ENCODE results near the gene NRG2. TPM values are rescaled to one million over a fixed set of nuclear protein-coding genes. Genes with fewer than 3 reads are reported as not detected.

Gene NRG2
- total and polyA plus RNA-seq, 4 experiments from 2014 or later, result 0.11 to 0.17 (median 0.15) TPM; not detected in 1

DNA sequence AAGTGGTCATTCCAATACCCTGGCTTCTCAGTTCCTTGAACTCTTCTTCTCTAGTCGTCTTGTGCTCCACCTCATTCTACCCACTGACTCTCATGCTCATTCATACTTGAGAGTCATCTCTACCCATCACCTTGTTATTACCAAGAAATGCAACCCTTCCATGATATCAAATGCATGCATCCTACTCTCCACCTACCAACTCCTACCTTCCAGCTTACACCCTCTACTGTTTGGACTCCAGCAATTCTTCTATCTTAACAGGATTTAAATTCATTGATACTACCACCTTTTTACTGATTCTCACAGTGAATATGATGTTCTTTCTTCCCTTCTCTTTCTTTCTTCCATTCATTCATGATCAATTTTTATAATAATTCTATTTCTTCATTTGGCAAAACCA is 30.7 kb downstream of the NRG2 start:
- Mint-ChIP-seq H3K27ac (no peak overlapping the region), H3K36me3 (no peaks in the 10 kb centered on the region), H3K27me3 (peaks cover 4 to 6% of the 10 kb centered on the region in 2 donors), H3K4me1 (no peaks in the 10 kb centered on the region), H3K4me3 (no peak overlapping the region), H3K9me3 (no peaks in the 10 kb centered on the region)
- no peaks in the 10 kb centered on the region for H3K9me3 ChIP-seq (ENCODE audit: control insufficient read depth in 1 of 2, low read length in 2 of 2)
- no peak for DNase-seq
- intact Hi-C loops (cut with micrococcal nuclease), result no loop called here
- no peaks in the 10 kb centered on the region for H3K36me3 ChIP-seq (ENCODE audit: insufficient read depth, low read length)
- H3K27ac ChIP-seq (ENCODE audit: low read depth, low read length), result no peak overlapping the region
- H3K4me1 ChIP-seq (ENCODE audit: insufficient read depth, low read length), result no peaks in the 10 kb centered on the region
- ChIA-PET POLR2A (ENCODE audit: partially characterized antibody) (no interaction called here), CTCF (ENCODE audit: partially characterized antibody) (no interaction called here)
- no peaks in the 10 kb centered on the region for H3K27me3 ChIP-seq (ENCODE audit: insufficient read depth, low read length)
- H3K4me3 ChIP-seq (ENCODE audit: low read length in 2 of 2), result no peak overlapping the region

DNA sequence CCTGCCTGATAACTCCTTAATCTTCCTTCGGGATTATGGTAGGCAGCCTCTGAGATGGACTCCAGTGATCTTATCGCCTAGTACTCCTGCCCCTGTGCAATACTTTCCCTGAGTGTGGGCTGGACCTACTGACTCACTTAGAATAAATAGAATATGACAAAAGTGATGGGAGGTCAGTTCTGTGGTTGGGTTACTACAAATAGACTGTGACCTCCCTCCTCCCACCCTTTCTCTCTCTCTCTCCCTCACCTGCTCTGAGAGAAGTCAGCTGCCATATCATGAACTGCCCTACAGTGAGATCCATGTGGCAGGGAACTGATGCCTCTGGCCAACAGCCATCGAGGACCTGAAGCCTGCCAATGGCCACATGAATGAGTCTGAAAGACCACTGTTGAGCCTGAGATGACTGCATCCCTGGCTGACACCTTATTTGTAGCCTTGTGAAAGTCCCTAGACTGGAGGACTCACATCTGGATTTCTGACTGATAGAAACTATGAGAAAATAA is 31.7 kb downstream of the NRG2 start:
- Histone ChIP-seq H3K27ac (ENCODE audit: low read depth, low read length) (no peak overlapping the region), H3K4me1 (ENCODE audit: insufficient read depth, low read length) (no peaks in the 10 kb centered on the region), H3K27me3 (ENCODE audit: insufficient read depth, low read length) (no peaks in the 10 kb centered on the region), H3K4me3 (ENCODE audit: low read length in 2 of 2) (no peak overlapping the region), H3K36me3 (ENCODE audit: insufficient read depth, low read length) (no peaks in the 10 kb centered on the region), H3K9me3 (ENCODE audit: control insufficient read depth in 1 of 2, low read length in 2 of 2) (no peaks in the 10 kb centered on the region)
- Mint-ChIP-seq H3K27me3 (peaks cover 4 to 6% of the 10 kb centered on the region in 2 donors), H3K36me3 (no peaks in the 10 kb centered on the region), H3K9me3 (no peaks in the 10 kb centered on the region), H3K4me1 (no peaks in the 10 kb centered on the region), H3K27ac (no peak overlapping the region), H3K4me3 (no peak overlapping the region)
- intact Hi-C loops (cut with micrococcal nuclease), result no loop called here
- CTCF ChIA-PET (ENCODE audit: partially characterized antibody), result no interaction called here
- POLR2A ChIA-PET (ENCODE audit: partially characterized antibody), result no interaction called here
- DNase-seq, result no peak

DNA sequence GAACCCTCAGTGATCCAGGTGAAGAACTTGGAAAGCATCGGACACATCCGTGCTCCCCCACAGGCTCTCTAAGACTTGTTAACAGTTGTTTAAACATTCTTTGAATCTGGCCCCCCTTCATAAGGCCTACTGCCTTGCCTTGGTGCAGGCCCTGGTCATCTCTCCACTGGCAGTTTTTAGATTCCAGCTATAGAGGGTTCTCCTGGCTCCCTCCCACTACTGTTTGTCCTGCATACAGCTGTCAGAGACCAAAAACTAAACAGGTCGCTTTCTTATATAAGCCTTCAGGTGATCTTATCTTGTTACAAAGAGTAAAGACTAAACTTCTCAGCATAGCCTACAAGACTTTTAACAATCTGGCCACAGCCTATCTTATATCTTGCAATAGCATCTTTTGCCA is 32.3 kb downstream of the NRG2 start:
- ChIA-PET POLR2A (ENCODE audit: partially characterized antibody) (no interaction called here), CTCF (ENCODE audit: partially characterized antibody) (no interaction called here)
- H3K9me3 Mint-ChIP-seq, result no peaks in the 10 kb centered on the region
- no peaks in the 10 kb centered on the region for H3K4me1 Mint-ChIP-seq
- no peak overlapping the region for H3K27ac Mint-ChIP-seq
- DNase-seq, result no peak
- intact Hi-C loops (cut with micrococcal nuclease), result no loop called here
- no peaks in the 10 kb centered on the region for H3K4me1 ChIP-seq (ENCODE audit: insufficient read depth, low read length)
- H3K4me3 ChIP-seq (ENCODE audit: low read length in 2 of 2), result no peak overlapping the region
- peaks cover 4 to 6% of the 10 kb centered on the region in 2 donors for H3K27me3 Mint-ChIP-seq
- H3K9me3 ChIP-seq (ENCODE audit: control insufficient read depth in 1 of 2, low read length in 2 of 2), result no peaks in the 10 kb centered on the region
- H3K4me3 Mint-ChIP-seq, result no peak overlapping the region
- no peaks in the 10 kb centered on the region for H3K27me3 ChIP-seq (ENCODE audit: insufficient read depth, low read length)
- no peak overlapping the region for H3K27ac ChIP-seq (ENCODE audit: low read depth, low read length)
- no peaks in the 10 kb centered on the region for H3K36me3 ChIP-seq (ENCODE audit: insufficient read depth, low read length)
- H3K36me3 Mint-ChIP-seq, result no peaks in the 10 kb centered on the region

DNA sequence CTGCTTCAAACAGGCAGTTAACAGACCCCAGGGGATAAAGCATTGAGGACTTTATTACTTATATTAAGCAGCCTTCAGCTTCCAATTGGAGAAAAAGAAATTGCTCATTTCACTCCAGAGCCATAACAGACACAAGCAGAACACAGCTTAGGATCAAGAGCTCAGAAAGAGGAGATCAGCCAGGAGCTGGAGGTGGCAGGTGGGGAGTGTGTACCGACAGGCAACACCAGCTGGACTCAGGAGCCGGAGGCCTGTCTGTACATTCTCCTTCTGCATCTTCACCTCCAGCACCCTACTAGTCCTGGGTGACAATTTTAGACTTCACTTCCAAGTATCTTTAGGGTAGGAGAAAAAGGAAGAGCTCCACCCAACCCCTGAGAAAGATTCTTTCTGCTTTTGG is 35.8 kb downstream of the NRG2 start:
- Histone ChIP-seq H3K27me3 (ENCODE audit: insufficient read depth, low read length) (peaks cover 11% of the 10 kb centered on the region), H3K4me3 (ENCODE audit: low read length in 2 of 2) (no peak overlapping the region), H3K9me3 (ENCODE audit: control insufficient read depth in 1 of 2, low read length in 2 of 2) (no peaks in the 10 kb centered on the region), H3K27ac (ENCODE audit: low read depth, low read length) (no peak overlapping the region), H3K36me3 (ENCODE audit: insufficient read depth, low read length) (no peaks in the 10 kb centered on the region), H3K4me1 (ENCODE audit: insufficient read depth, low read length) (no peaks in the 10 kb centered on the region)
- Mint-ChIP-seq H3K4me1 (no peaks in the 10 kb centered on the region), H3K9me3 (no peaks in the 10 kb centered on the region), H3K36me3 (no peaks in the 10 kb centered on the region), H3K27me3 (peaks cover 21 to 27% of the 10 kb centered on the region in 2 donors), H3K27ac (no peak overlapping the region), H3K4me3 (no peak overlapping the region)
- intact Hi-C loops (cut with micrococcal nuclease), result no loop called here
- CTCF ChIA-PET (ENCODE audit: partially characterized antibody), result interaction anchor here (0.8 to 2.2 kb wide), 2 partner anchors 14 to 38 kb away, joined by 4 read pairs; no protein-coding TSS in a partner anchor
- POLR2A ChIA-PET (ENCODE audit: partially characterized antibody), result no interaction called here
- DNase-seq, result no peak

DNA sequence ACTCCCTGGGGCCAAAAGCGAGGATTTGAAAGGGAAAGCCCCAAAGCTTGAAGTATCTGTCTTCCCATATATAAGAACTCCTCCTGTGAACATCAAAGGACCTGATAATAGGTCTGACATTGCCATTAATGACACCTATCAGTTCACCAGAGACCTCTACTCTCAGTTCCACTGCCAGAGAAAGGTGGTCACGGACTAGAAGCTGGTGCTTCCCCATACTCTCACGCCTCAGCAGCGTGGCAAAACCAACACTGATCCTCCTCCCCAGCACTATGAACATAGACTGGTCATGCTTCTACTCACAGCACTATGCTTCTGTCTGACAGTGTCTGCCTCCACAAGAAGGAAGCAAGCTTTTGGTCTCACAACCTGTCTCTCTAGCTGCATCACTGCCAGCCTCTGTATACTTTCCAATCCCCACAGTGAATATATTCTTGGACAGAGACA is 37.9 kb downstream of the NRG2 start:
- no peaks in the 10 kb centered on the region for H3K4me1 ChIP-seq (ENCODE audit: insufficient read depth, low read length)
- ChIA-PET CTCF (ENCODE audit: partially characterized antibody) (interaction anchor here (1.4 kb wide), 1 partner anchor 36 kb away, joined by 4 read pairs; no protein-coding TSS in a partner anchor), POLR2A (ENCODE audit: partially characterized antibody) (no interaction called here)
- Mint-ChIP-seq H3K27me3 (peaks cover 27 to 34% of the 10 kb centered on the region in 2 donors), H3K27ac (no peak overlapping the region), H3K4me3 (no peak overlapping the region), H3K9me3 (no peaks in the 10 kb centered on the region), H3K4me1 (no peaks in the 10 kb centered on the region), H3K36me3 (no peaks in the 10 kb centered on the region)
- H3K9me3 ChIP-seq (ENCODE audit: control insufficient read depth in 1 of 2, low read length in 2 of 2), result no peaks in the 10 kb centered on the region
- no peak for DNase-seq
- H3K4me3 ChIP-seq (ENCODE audit: low read length in 2 of 2), result no peak overlapping the region
- H3K36me3 ChIP-seq (ENCODE audit: insufficient read depth, low read length), result no peaks in the 10 kb centered on the region
- peaks cover 11% of the 10 kb centered on the region for H3K27me3 ChIP-seq (ENCODE audit: insufficient read depth, low read length)
- intact Hi-C loops (cut with micrococcal nuclease), result no loop called here
- no peak overlapping the region for H3K27ac ChIP-seq (ENCODE audit: low read depth, low read length)

DNA sequence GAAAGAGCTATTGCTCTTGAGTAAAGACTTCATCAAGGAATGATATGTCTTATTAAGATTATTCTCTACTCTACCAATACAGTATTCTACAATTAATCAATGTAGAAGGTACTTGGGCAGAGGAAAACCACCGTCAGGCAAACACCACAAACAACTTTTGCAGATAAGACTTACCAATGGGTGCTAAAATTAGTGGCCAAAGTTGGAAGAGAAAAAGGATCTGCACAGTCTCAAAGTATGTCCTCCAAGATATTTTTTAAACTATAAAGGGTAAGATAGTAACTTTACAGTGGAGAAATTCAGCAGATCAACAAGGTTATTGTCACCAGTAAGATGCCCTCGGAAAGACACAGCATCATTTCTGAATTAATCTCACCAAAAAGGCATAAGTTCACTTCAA is 38.9 kb downstream of the NRG2 start:
- Mint-ChIP-seq H3K27ac (no peak overlapping the region), H3K4me3 (no peak overlapping the region), H3K27me3 (peaks cover 27 to 30% of the 10 kb centered on the region in 2 donors), H3K4me1 (no peaks in the 10 kb centered on the region), H3K36me3 (no peaks in the 10 kb centered on the region), H3K9me3 (no peaks in the 10 kb centered on the region)
- H3K9me3 ChIP-seq (ENCODE audit: control insufficient read depth in 1 of 2, low read length in 2 of 2), result no peaks in the 10 kb centered on the region
- POLR2A ChIA-PET (ENCODE audit: partially characterized antibody), result no interaction called here
- H3K27me3 ChIP-seq (ENCODE audit: insufficient read depth, low read length), result peaks cover 11% of the 10 kb centered on the region
- CTCF ChIA-PET (ENCODE audit: partially characterized antibody), result no interaction called here
- H3K27ac ChIP-seq (ENCODE audit: low read depth, low read length), result no peak overlapping the region
- no peak for DNase-seq
- H3K4me3 ChIP-seq (ENCODE audit: low read length in 2 of 2), result no peak overlapping the region
- no peaks in the 10 kb centered on the region for H3K4me1 ChIP-seq (ENCODE audit: insufficient read depth, low read length)
- intact Hi-C loops (cut with micrococcal nuclease), result no loop called here
- no peaks in the 10 kb centered on the region for H3K36me3 ChIP-seq (ENCODE audit: insufficient read depth, low read length)

DNA sequence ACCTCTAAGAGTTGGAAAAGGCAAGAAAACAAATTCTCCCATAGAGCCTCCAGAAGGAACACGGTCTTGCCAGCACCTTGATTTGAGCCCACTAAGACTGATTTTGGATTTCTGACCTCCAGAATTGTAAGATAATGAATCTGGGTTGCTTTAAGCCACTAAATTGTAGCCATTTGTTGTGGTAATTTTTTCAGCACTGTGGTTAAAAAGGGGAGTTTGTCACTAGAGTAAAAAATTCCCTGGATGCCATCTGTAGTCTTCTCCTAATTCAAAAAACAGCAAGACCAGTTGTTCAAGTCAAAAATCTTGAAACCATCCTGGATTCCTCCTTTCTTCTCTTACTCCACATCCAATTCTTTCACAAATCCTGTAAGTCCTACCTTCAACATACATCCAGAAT is 39.6 kb downstream of the NRG2 start:
- Mint-ChIP-seq H3K27me3 (peaks cover 31 to 32% of the 10 kb centered on the region in 2 donors), H3K36me3 (no peaks in the 10 kb centered on the region), H3K27ac (no peak overlapping the region), H3K4me3 (no peak overlapping the region), H3K4me1 (no peaks in the 10 kb centered on the region), H3K9me3 (no peaks in the 10 kb centered on the region)
- CTCF ChIA-PET (ENCODE audit: partially characterized antibody), result no interaction called here
- no peak overlapping the region for H3K4me3 ChIP-seq (ENCODE audit: low read length in 2 of 2)
- intact Hi-C loops (cut with micrococcal nuclease), result no loop called here
- POLR2A ChIA-PET (ENCODE audit: partially characterized antibody), result no interaction called here
- H3K36me3 ChIP-seq (ENCODE audit: insufficient read depth, low read length), result no peaks in the 10 kb centered on the region
- no peak for DNase-seq
- no peaks in the 10 kb centered on the region for H3K9me3 ChIP-seq (ENCODE audit: control insufficient read depth in 1 of 2, low read length in 2 of 2)
- no peak overlapping the region for H3K27ac ChIP-seq (ENCODE audit: low read depth, low read length)
- H3K27me3 ChIP-seq (ENCODE audit: insufficient read depth, low read length), result peaks cover 11% of the 10 kb centered on the region
- H3K4me1 ChIP-seq (ENCODE audit: insufficient read depth, low read length), result no peaks in the 10 kb centered on the region

DNA sequence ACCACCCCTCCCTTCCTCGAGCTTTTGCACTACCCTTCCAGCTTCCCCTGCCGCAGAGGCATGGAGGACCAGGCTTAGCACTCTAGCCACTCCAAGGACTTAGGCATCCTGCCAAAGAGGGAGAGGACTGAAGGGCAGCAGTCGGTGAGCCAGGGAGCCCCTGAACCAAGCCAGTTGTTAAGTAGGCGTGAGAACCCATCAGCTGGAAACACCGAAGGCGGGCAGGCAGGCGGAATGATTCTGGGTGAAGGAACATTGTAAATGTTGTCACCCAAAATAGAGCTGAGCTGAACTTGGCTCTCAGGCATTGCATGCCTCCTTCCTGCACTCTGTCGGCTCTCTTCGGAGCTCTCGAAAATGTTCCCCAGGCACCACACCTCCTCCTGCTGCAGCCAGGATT is 42.8 kb downstream of the NRG2 start:
- Histone ChIP-seq H3K27me3 (ENCODE audit: insufficient read depth, low read length) (peaks cover 11% of the 10 kb centered on the region), H3K4me1 (ENCODE audit: insufficient read depth, low read length) (no peaks in the 10 kb centered on the region), H3K27ac (ENCODE audit: low read depth, low read length) (no peak overlapping the region), H3K4me3 (ENCODE audit: low read length in 2 of 2) (no peak overlapping the region), H3K9me3 (ENCODE audit: control insufficient read depth in 1 of 2, low read length in 2 of 2) (no peaks in the 10 kb centered on the region), H3K36me3 (ENCODE audit: insufficient read depth, low read length) (no peaks in the 10 kb centered on the region)
- CTCF ChIA-PET (ENCODE audit: partially characterized antibody), result interaction anchor here (1.9 kb wide), 1 partner anchor 31 kb away, joined by 6 read pairs; no protein-coding TSS in a partner anchor
- Mint-ChIP-seq H3K36me3 (no peaks in the 10 kb centered on the region), H3K27me3 (peaks cover 35 to 42% of the 10 kb centered on the region in 2 donors), H3K4me3 (no peak overlapping the region), H3K9me3 (no peaks in the 10 kb centered on the region), H3K27ac (no peak overlapping the region), H3K4me1 (no peaks in the 10 kb centered on the region)
- intact Hi-C loops (cut with micrococcal nuclease), result no loop called here
- no peak for DNase-seq
- POLR2A ChIA-PET (ENCODE audit: partially characterized antibody), result no interaction called here
